ENCODE measurements around the gene AP3B2.

- TF ChIP-seq CTCF (IDR thresholded peaks at IDR 0.05) = no peak
- TF ChIP-seq ZFX (IDR thresholded peaks at IDR 0.05; ENCODE audit: borderline replicate concordance) = no peak
These were observed 68.4 kb downstream of the AP3B2 start for GRCh38 chr15:82641129-82641798.

All from 22Rv1 (cell line).